Osteoblast (primary cell): Measurements from ENCODE around the gene THAP7. TPM values are rescaled to one million over a fixed set of nuclear protein-coding genes. Genes with fewer than 3 reads are reported as not detected.

Experiments used
- DNase-seq: peaks from one replicate; pipeline ENCODE4 v3.0.0; 2011; ENCODE audit warnings: low spot score, mixed read lengths; ENCODE audit not compliant: insufficient read length; ENCODE audit errors: missing footprints
- H2AFZ ChIP-seq: 2 replicates; pipeline ENCODE4 v1.6.0; 2011; ENCODE audit warnings: mild to moderate bottlenecking, low read length
- H3K27ac ChIP-seq: 2 replicates; pipeline ENCODE4 v1.5.1; 2011; ENCODE audit warnings: mild to moderate bottlenecking, low read depth, low read length, moderate library complexity
- H3K27me3 ChIP-seq: 2 replicates; pipeline ENCODE4 v1.6.0; 2012; ENCODE audit warnings: mild to moderate bottlenecking, control low read depth, inconsistent platforms, low read length, moderate library complexity; ENCODE audit not compliant: insufficient read depth
- H3K36me3 ChIP-seq: 2 replicates; pipeline ENCODE4 v1.5.1; 2011; ENCODE audit warnings: mild to moderate bottlenecking, low read length, control low read depth, moderate library complexity; ENCODE audit not compliant: insufficient read depth
- H3K4me1 ChIP-seq: 2 replicates; pipeline ENCODE4 v1.5.1; 2011; ENCODE audit warnings: mild to moderate bottlenecking, low read length, control low read depth, moderate library complexity; ENCODE audit not compliant: insufficient read depth
- H3K4me2 ChIP-seq: 2 replicates; pipeline ENCODE4 v1.6.0; 2011; ENCODE audit warnings: mild to moderate bottlenecking, low read length; ENCODE audit not compliant: insufficient read depth
- H3K4me3 ChIP-seq: fragments of 200-600 bp; sonication (generic); 3 replicates; pipeline ENCODE4 v1.5.1; 2012; ENCODE audit warnings: mild to moderate bottlenecking, low read length, inconsistent platforms; ENCODE audit not compliant: insufficient read depth
- H3K79me2 ChIP-seq: 2 replicates; pipeline ENCODE4 v1.6.0; 2012; ENCODE audit warnings: mild to moderate bottlenecking, low read length, control low read depth, inconsistent platforms; ENCODE audit not compliant: insufficient read depth
- H3K9me3 ChIP-seq: 2 replicates; pipeline ENCODE4 v1.5.1; 2011; ENCODE audit warnings: low read depth, low read length, control low read depth
- H4K20me1 ChIP-seq: 2 replicates; pipeline ENCODE4 v1.6.0; 2012; ENCODE audit warnings: mild to moderate bottlenecking, low read length, control low read depth; ENCODE audit not compliant: insufficient read depth
- total RNA-seq: library from RNA; depleted of rRNA; stranded (reverse); fragments of >200 nt; gene quantifications from 2 replicates; pipeline ENCODE4 v1.2.3, GENCODE V29; 2012
- TF ChIP-seq, protein P1 (sequence below): IDR thresholded peaks from 2 replicates; pipeline ENCODE4 v1.5.1; 2011; ENCODE audit warnings: mild to moderate bottlenecking, low read depth, low read length, moderate library complexity; ENCODE audit errors: extremely low read depth

The THAP7 gene
- total RNA-seq, 1 donor, result 24.2 TPM

DNA sequence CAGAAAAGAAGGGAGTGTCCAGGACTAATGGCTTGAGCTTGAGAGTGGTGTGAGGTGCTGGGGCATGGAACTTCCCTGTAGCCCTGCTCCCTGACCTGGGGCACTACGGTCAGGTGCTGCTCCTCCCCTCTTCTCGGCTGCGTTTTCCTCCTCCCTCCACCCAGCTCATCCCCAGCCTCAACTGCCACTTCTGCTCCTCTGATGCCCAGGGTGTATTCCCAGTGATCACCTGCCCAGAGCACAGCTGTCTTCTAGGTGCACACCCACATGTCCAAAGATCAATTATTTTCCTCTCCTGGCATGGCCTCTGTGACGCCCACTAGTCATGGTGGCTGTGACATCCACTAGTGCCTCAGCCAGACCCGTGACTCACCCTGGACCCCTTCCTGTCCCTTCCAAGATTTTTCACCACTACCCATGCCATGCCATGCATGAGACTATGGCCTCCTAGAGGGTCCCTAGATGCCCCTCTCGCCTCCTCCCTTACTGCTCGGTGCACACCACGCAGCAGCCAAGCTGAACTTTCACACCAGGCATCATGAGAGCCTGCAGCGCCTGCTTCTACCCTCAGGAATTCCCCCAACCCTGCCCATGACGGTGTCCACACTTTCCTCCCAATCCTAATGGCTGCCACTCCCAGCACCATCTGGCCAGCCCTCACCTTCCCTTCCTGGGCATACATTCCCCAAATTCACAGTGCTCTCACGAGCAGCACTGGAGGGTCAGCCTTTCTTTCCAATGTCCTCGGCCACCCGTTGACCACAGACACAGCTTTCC lies 14.9 kb upstream of the THAP7 start:
- Histone ChIP-seq H3K4me3 (no peak overlapping the region), H3K27me3 (no peaks in the 10 kb centered on the region), H3K4me2 (no peak overlapping the region), H2AFZ (no peak overlapping the region), H3K4me1 (peaks cover 27% of the 10 kb centered on the region), H4K20me1 (no peaks in the 10 kb centered on the region), H3K79me2 (no peaks in the 10 kb centered on the region), H3K27ac (no peak overlapping the region), H3K9me3 (no peaks in the 10 kb centered on the region), H3K36me3 (no peaks in the 10 kb centered on the region)
- TF ChIP-seq, protein P1, sequence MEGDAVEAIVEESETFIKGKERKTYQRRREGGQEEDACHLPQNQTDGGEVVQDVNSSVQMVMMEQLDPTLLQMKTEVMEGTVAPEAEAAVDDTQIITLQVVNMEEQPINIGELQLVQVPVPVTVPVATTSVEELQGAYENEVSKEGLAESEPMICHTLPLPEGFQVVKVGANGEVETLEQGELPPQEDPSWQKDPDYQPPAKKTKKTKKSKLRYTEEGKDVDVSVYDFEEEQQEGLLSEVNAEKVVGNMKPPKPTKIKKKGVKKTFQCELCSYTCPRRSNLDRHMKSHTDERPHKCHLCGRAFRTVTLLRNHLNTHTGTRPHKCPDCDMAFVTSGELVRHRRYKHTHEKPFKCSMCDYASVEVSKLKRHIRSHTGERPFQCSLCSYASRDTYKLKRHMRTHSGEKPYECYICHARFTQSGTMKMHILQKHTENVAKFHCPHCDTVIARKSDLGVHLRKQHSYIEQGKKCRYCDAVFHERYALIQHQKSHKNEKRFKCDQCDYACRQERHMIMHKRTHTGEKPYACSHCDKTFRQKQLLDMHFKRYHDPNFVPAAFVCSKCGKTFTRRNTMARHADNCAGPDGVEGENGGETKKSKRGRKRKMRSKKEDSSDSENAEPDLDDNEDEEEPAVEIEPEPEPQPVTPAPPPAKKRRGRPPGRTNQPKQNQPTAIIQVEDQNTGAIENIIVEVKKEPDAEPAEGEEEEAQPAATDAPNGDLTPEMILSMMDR, result no peak
- DNase-seq, result peak; percentile 58

DNA sequence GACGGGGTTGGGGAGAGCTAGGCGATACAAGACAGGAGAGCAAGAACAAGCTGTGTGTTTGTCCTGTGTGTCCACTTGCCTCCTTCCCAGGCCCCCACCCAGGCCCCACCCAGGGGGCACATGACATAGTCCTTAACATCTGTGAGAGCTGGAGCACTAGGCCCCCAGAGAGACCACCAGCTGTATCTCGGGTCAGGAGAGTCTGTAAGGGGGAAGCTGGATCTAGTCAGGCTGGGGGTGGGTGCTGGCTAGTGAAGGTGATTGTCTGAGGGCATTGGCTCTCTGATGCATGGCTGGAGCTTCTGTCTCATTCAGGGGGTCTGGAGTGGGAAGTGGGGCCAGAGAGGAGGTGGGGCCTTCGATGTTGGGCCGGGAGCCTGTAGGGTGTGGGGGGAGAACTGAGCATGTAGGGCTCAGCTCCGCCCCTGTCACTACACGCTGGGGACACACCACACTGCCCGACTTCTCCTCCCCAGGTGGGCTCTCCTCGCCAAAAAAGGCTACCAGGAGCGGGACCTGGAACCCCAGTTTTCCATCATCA lies 13.6 kb upstream of the THAP7 start:
- Histone ChIP-seq H3K4me1 (peaks cover 27% of the 10 kb centered on the region), H3K36me3 (no peaks in the 10 kb centered on the region), H4K20me1 (no peaks in the 10 kb centered on the region), H3K4me3 (peak overlapping the region; percentile 82), H3K27me3 (no peaks in the 10 kb centered on the region), H3K4me2 (peak overlapping the region; percentile 92), H3K79me2 (no peaks in the 10 kb centered on the region), H3K9me3 (no peaks in the 10 kb centered on the region), H2AFZ (no peak overlapping the region), H3K27ac (peak overlapping the region; percentile 58)
- peak; percentile 59 for DNase-seq
- TF ChIP-seq, protein P1, result no peak

DNA sequence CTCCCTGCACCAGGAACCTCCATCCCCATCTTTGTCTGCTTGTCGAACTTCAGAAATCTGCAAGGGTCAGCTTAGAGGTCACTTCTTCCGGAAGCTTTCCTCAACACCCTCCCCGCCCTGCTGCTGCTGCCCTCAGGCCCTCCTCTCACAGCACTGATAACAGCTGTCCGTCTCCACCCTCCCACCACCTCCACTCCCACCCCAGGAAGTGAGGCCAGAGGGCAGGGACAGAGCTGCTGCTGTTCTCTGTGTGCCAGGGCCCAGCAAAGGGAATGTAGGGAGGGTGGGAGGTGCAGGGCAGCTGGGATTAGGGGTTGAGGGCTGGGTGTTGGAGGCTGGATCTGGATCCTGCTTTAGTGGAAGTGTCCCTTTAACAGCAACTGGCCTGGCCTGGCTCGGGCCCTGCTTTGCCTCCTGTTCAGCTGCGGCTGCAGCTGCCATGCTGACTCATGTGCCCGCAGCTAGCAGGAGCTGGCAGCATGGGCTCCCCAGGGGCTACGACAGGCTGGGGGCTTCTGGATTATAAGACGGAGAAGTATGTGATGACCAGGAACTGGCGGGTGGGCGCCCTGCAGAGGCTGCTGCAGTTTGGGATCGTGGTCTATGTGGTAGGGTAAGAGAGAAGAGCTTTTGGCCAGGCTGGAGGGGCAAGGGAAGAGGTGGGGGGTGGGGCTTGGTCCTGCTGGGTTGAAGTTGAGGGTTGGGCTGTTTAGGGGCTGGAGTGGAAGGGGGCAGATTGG lies 13.0 kb upstream of the THAP7 start, which contains the start of gene P2RX6:
Gene P2RX6 (plus strand): TSS at position 440 of the 740 bp plus-strand sequence. CDS start 10 bp downstream, at position 450.
- Histone ChIP-seq H3K4me2 (peak within 1 kb of the TSS; percentile 92), H3K79me2 (no peaks in the 10 kb centered on the region), H2AFZ (peak within 1 kb of the TSS; percentile 93), H3K9me3 (no peaks in the 10 kb centered on the region), H3K27ac (peak within 1 kb of the TSS; percentile 58), H3K4me1 (peaks cover 27% of the 10 kb centered on the region), H3K36me3 (no peaks in the 10 kb centered on the region), H3K4me3 (peak within 1 kb of the TSS; percentile 82), H4K20me1 (peaks cover under 1% of the 10 kb centered on the region), H3K27me3 (no peaks in the 10 kb centered on the region)
- peak; percentile 93 for DNase-seq
- TF ChIP-seq, protein P1, result no peak
